IMR-90 (cell line): Measurements from ENCODE around the gene CAPN8. TPM values are rescaled to one million over a fixed set of nuclear protein-coding genes. Genes with fewer than 3 reads are reported as not detected.

Source experiments
- ATAC-seq: fragments of 200-7000 bp; cut with Tn5 transposase; 2 replicates; pipeline ENCODE4 v1.9.1; 2020; ENCODE audit warnings: low read depth, mild to moderate bottlenecking, moderate library complexity
- BruUV-seq: library from RNA; stranded (reverse); fragments of 400-500 nt; replicated peaks from 2 replicates; lab custom pipeline; 2021; lab: Mats Ljungman, UMichigan
- CTCF ChIA-PET: fragments of 300-600 bp; formaldehyde crosslinking; extraction: SDS; loops from one replicate; lab custom pipeline; 2021; ENCODE audit warnings: antibody characterized with exemption; lab: Yijun Ruan, JAX
- POLR2A ChIA-PET: fragments of 300-600 bp; sonication (Branson Sonifier 250); formaldehyde crosslinking; loops from one replicate; lab custom pipeline; 2022; ENCODE audit warnings: antibody characterized with exemption; ENCODE audit not compliant: unreplicated experiment; lab: Charles Lee
- DNase-seq: peaks from one replicate; pipeline ENCODE4 v3.0.0; 2013
- H2AFZ ChIP-seq: replicated peaks from 2 replicates; pipeline ENCODE3; 2013; ENCODE audit warnings: low read length, mild to moderate bottlenecking; ENCODE audit not compliant: poor library complexity
- H2AK5ac ChIP-seq: 2 replicates; pipeline ENCODE4 v1.6.1; 2013; ENCODE audit warnings: low read depth, low read length, inconsistent platforms
- H2AK9ac ChIP-seq: replicated peaks from 2 replicates; pipeline ENCODE3; 2013; ENCODE audit warnings: mild to moderate bottlenecking, low read depth, low read length, moderate library complexity; ENCODE audit not compliant: poor library complexity
- H2BK120ac ChIP-seq: 2 replicates; pipeline ENCODE4 v1.6.1; 2013; ENCODE audit warnings: low read depth, low read length, inconsistent platforms
- H2BK15ac ChIP-seq: 3 replicates; pipeline ENCODE4 v1.6.1; 2013; ENCODE audit warnings: low read depth, low read length, inconsistent platforms
- H2BK20ac ChIP-seq: 2 replicates; pipeline ENCODE4 v1.6.1; 2013; ENCODE audit warnings: low read depth, mild to moderate bottlenecking, inconsistent platforms, low read length, moderate library complexity
- H2BK5ac ChIP-seq: 2 replicates; pipeline ENCODE4 v1.6.1; 2013; ENCODE audit warnings: mild to moderate bottlenecking, low read depth, low read length, inconsistent platforms; ENCODE audit not compliant: poor library complexity, severe bottlenecking
- H3K14ac ChIP-seq: replicated peaks from 2 replicates; pipeline ENCODE4 v1.6.1; 2013; ENCODE audit warnings: low read depth, low read length, inconsistent platforms
- H3K18ac ChIP-seq: 2 replicates; pipeline ENCODE4 v1.6.1; 2013; ENCODE audit warnings: low read depth, low read length, control low read depth
- H3K23ac ChIP-seq: 2 replicates; pipeline ENCODE4 v1.6.1; 2013; ENCODE audit warnings: low read depth, low read length, inconsistent platforms
- H3K27ac ChIP-seq: 2 replicates; pipeline ENCODE4 v1.5.1; 2013; ENCODE audit warnings: mild to moderate bottlenecking, control low read depth, low read length; ENCODE audit not compliant: insufficient read depth
- H3K27me3 ChIP-seq: 2 replicates; pipeline ENCODE4 v1.6.1; 2013; ENCODE audit warnings: low read length; ENCODE audit not compliant: control insufficient read depth, insufficient read depth
- H3K36me3 ChIP-seq: 2 replicates; pipeline ENCODE4 v1.6.1; 2013; ENCODE audit warnings: low read length, mixed read lengths; ENCODE audit not compliant: control insufficient read depth, insufficient read depth
- H3K4ac ChIP-seq: 2 replicates; pipeline ENCODE4 v1.6.1; 2013; ENCODE audit warnings: low read depth, low read length, inconsistent platforms
- H3K4me1 ChIP-seq: 2 replicates; pipeline ENCODE4 v1.6.1; 2013; ENCODE audit warnings: low read length, mixed read lengths; ENCODE audit not compliant: control insufficient read depth, insufficient read depth
- H3K4me2 ChIP-seq: 2 replicates; pipeline ENCODE4 v1.6.1; 2013; ENCODE audit warnings: low read depth, mild to moderate bottlenecking, control low read depth, low read length, moderate library complexity
- H3K4me3 ChIP-seq: 2 replicates; pipeline ENCODE4 v1.5.1; 2013; ENCODE audit warnings: low read depth, mild to moderate bottlenecking, control low read depth, low read length, moderate library complexity; ENCODE audit not compliant: insufficient read depth
- H3K56ac ChIP-seq: 2 replicates; pipeline ENCODE4 v1.6.1; 2013; ENCODE audit warnings: low read length, inconsistent platforms; ENCODE audit not compliant: insufficient read depth; ENCODE audit errors: extremely low read depth
- H3K79me1 ChIP-seq, 2 experiments: 2 replicates each; pipeline ENCODE4 v1.6.1; 2013; ENCODE audit warnings: low read length in 2 of 2, inconsistent platforms in 1 of 2, low read depth in 1 of 2
- H3K9ac ChIP-seq: 2 replicates; pipeline ENCODE4 v1.6.1; 2013; ENCODE audit warnings: low read depth, low read length, control low read depth
- H3K9me1 ChIP-seq: 2 replicates; pipeline ENCODE4 v1.6.1; 2013; ENCODE audit warnings: low read length, inconsistent platforms; ENCODE audit not compliant: insufficient read depth
- H3K9me3 ChIP-seq: 2 replicates; pipeline ENCODE4 v1.6.1; 2013; ENCODE audit warnings: low read length; ENCODE audit not compliant: control insufficient read depth, insufficient read depth
- H4K20me1 ChIP-seq: 2 replicates; pipeline ENCODE4 v1.6.1; 2013; ENCODE audit warnings: low read length, inconsistent platforms; ENCODE audit not compliant: insufficient read depth
- H4K5ac ChIP-seq: 2 replicates; pipeline ENCODE4 v1.6.1; 2013; ENCODE audit warnings: mild to moderate bottlenecking, low read depth, low read length, control low read depth
- H4K8ac ChIP-seq, 2 experiments: 2 replicates each; pipeline ENCODE4 v1.6.1; 2013; ENCODE audit warnings: low read depth in 2 of 2, low read length in 2 of 2, control low read depth in 1 of 2, inconsistent platforms in 1 of 2
- H4K91ac ChIP-seq: 2 replicates; pipeline ENCODE4 v1.6.1; 2013; ENCODE audit warnings: low read depth, low read length, inconsistent platforms; ENCODE audit not compliant: insufficient read depth
- FOS ChIP-seq: fragments of 150-350 bp; IDR thresholded peaks from 2 replicates; pipeline ENCODE4 v1.6.1; 2016; ENCODE audit warnings: low read depth, low read length
- RAD21 ChIP-seq: IDR thresholded peaks from 2 replicates; pipeline ENCODE4 v1.6.1; 2012; ENCODE audit warnings: low read length, improper control_type of control experiment
- WGBS, 2 experiments: methylation state at CpG; one replicate each; pipeline versions ENCODE4 v1.1.5 to v1.1.7; 2013; ENCODE audit warnings: missing lambda C conversion rate in 2 of 2; ENCODE audit not compliant: insufficient read length in 1 of 2; ENCODE audit errors: extremely low coverage in 2 of 2; 5-methylcytosine and 5-hydroxymethylcytosine counted together
- dilution Hi-C: fragments of 300-500 bp; cut with HindIII; formaldehyde crosslinking; loops from one replicate; pipeline ENCODE4 v1.14.3; 2018; ENCODE audit warnings: low sequenced_read_pairs; ENCODE audit not compliant: unreplicated experiment
- in situ Hi-C: fragments of 300-500 bp; cut with MboI; formaldehyde crosslinking; loops from 3 replicates; pipeline ENCODE4 v1.14.3; 2019; ENCODE audit warnings: low sequenced_read_pairs, inconsistent platforms, mixed read lengths
- intact Hi-C: fragments of 100-400 bp; cut with micrococcal nuclease; formaldehyde crosslinking; loops from 2 replicates; pipeline ENCODE4 v1.10.0; 2022
- polyA plus RNA-seq, 3 experiments: library from polyadenylated mRNA; depleted of rRNA; stranded (reverse); fragments of >200 nt; gene quantifications; 2 replicates each; pipeline ENCODE4 v1.2.3, GENCODE V29; 2012; ENCODE audit warnings: low replicate concordance in 1 of 3
- total RNA-seq: library from RNA; depleted of rRNA; stranded (reverse); fragments of >200 nt; gene quantifications from 2 replicates; pipeline ENCODE4 v1.2.3, GENCODE V29; 2012

Gene CAPN8
- total and polyA plus RNA-seq, 2 of the 4 experiments (the other 2 are of a cell fraction), result not detected

GRCh38 chr1:223669003-223669795 lies 3.7 kb upstream of the CAPN8 start (continued):
- no peak for TF ChIP-seq RAD21

DNA sequence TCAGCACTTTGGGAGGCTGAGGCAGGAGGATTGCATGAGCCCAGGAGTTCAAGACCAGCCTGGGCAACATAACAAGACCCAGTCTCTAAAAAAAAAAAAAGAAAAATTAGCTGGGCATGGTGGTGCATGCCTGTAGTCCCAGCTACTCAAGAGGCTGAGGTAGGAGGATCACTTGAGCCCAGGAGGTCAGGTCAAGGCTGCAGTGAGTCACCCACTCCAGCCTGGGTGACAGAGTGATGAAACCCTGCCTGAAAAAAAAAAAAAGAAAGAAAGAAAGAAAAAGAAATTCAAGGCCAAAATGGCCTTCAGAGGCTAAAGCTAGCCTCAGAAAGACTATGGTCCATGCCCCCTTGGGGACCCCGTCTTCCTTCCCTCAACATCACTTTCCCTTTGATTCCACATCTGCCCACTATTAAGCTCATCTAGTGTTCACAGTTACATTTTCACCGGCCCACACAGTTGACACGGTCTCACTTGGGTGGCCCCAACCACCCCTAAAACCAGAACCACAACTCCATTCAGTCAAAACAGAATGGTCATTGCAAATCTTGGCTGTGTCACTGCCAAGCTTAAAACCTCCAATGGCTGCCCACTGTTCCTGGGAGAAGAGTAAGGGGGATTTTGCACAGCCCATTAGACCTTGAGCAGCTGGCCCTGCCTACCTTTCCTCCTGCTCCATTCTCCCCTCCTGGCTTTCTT lies 2.1 kb upstream of the CAPN8 start:
- no peak overlapping the region for H2BK15ac ChIP-seq
- no peak overlapping the region for H2BK5ac ChIP-seq
- no peaks in the 10 kb centered on the region for H3K36me3 ChIP-seq
- in situ Hi-C loops, result no loop called here
- ATAC-seq (no peak), DNase-seq (no peak)
- peaks cover 13% of the 10 kb centered on the region for H3K27me3 ChIP-seq
- H2BK120ac ChIP-seq, result no peak overlapping the region
- no peak overlapping the region for H3K9ac ChIP-seq
- H2AFZ ChIP-seq, result no peak overlapping the region
- ChIA-PET CTCF (interaction anchor here (0.7 kb wide), 1 partner anchor 40 kb away, joined by 3 read pairs; no protein-coding TSS in a partner anchor), POLR2A (no interaction called here)
- H2AK5ac ChIP-seq, result no peak overlapping the region
- TF ChIP-seq FOS, result no peak
- H4K20me1 ChIP-seq, result no peaks in the 10 kb centered on the region
- H3K4me3 ChIP-seq, result no peak overlapping the region
- 73% methylated on average over 3 of the region's 3 CpGs; no CpG with 5 or more reads in 1 of the 2 experiments for WGBS, 2 experiments
- no peaks in the 10 kb centered on the region for H3K79me1 ChIP-seq
- no peak overlapping the region for H3K4me2 ChIP-seq
- H2AK9ac ChIP-seq, result no peak overlapping the region
- H4K91ac ChIP-seq, result no peak overlapping the region
- no peak overlapping the region for H3K27ac ChIP-seq
- no peak overlapping the region for H3K23ac ChIP-seq
- no peak overlapping the region for H4K5ac ChIP-seq
- dilution Hi-C loops, result no loop called here
- intact Hi-C loops, result no loop called here
- H3K9me3 ChIP-seq, result no peaks in the 10 kb centered on the region
- no peak overlapping the region for H3K4ac ChIP-seq
- no peak overlapping the region for H3K56ac ChIP-seq
- H3K9me1 ChIP-seq, result no peaks in the 10 kb centered on the region
- no peak overlapping the region for H4K8ac ChIP-seq
- no peak overlapping the region for H2BK20ac ChIP-seq
- no peak overlapping the region for H3K18ac ChIP-seq
- no peaks in the 10 kb centered on the region for H3K4me1 ChIP-seq
- BruUV-seq, result no TSS peak
- H3K14ac ChIP-seq, result no peak overlapping the region
